HG03097 (cell line): ENCODE measurements around the gene MRPS25.
"Not testable (repeated sequence)": the region's sequence is repeated elsewhere in the genome, so short reads cannot be mapped to it uniquely, and the experiment has no call there.

Source experiments
- ATAC-seq: cut with Tn5 transposase; IDR thresholded peaks from one replicate; pipeline ENCODE4 v1.9.1; 2021; ENCODE audit not compliant: unreplicated experiment, low FRiP score

MRPS25 gene

DNA sequence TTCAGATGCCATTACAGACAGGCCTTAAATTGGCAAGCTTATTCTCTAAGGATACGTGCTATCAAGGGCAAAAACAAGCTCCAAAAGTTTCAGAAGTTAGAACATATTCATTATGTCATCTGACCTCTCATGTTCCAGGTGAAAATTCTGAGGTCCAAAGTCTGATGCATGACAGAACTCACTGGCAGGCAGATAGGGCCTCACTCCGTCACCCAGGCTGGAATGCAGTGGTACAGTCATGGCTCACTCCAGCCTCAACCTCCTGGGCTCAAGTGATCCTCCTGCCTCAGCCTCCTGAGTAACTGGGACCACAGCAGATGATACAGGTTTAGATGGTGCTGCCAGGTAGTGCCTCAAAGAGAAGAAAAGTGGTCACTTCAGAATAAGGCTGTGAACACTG, 15.5 kb downstream of the MRPS25 start:
- no peak for ATAC-seq

DNA sequence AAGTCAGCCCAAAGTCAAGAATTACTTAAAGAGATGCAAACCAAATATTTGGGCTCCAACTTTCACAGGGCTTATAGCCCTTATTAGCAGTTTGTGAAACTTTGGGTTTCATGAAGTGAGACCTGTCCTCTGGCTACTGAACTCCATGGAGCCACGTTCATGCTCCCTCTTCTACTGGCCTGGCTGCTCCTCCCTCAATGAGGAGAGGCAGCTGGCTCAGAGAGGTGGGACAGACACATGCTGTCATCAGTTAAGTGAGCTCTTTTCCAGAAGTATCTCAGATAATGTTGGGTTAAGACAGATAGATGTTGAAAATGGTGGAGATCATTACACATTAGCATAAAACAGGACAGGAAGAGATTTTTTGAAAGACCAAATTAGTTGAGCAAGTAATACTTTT, 19.4 kb downstream of the MRPS25 start:
- ATAC-seq: no peak

DNA sequence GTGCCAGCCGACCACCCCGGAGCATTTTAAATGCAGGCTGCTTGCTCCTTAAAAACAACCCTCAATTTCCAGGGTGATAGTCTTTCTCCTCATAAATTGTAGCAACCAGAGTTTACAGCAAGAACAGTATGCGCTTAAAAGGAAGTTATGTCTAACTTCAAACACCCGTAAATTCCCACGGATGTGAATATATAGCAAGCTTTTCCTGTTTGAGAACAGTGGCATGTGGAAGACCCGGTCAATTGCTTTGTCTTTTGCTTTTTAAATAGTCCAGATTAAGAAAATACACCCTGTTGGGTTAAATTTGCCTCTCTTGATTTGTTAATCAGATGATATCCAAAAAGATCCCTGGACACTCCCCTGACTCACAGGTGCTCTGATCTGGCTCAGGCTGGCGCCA, 20.8 kb downstream of the MRPS25 start:
- no peak for ATAC-seq

DNA sequence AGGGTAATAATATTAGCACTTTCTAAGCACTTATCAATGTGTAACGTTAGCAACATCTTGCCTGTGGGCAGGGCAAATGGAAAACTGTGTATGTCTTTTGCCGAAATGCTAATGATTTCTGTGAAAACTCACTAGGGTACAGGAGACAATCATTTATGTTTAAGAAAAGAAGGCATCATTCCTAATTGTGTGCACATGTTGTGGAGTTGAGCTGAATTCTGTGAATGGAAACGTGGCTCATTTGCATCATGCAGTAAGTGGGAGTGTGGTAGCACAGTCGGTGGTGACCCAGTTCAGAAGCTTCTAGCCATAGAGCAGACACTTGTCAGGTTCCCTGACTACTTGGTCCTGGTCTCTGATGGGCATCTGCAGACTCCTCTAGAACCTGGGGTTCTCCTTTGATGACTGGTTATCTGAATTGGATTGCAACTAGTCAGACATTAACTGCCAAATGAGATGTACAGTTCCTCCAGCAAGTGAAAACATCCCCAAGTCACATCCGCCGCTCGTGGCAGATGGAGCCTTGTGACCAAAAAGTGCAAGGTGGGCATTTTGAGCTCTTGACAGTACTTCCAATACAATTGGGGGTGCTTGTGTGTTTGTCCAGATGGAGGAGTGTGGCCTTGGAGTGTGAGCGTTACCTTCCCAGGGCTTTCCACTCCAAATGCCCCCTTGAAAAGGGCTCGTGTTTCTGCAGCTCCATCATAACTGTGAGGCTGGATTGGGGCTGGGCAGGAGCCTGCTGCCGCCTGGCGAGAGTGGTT, 21.5 kb downstream of the MRPS25 start:
- ATAC-seq: no peak

GRCh38 chr3:15042936-15043335, 22.2 kb downstream of the MRPS25 start:
- ATAC-seq: no peak

GRCh38 chr3:15041950-15042349, 23.2 kb downstream of the MRPS25 start:
- ATAC-seq: no peak

- ATAC-seq: no peak
These were observed 24.3 kb downstream of the MRPS25 start for GRCh38 chr3:15040844-15041243.

DNA sequence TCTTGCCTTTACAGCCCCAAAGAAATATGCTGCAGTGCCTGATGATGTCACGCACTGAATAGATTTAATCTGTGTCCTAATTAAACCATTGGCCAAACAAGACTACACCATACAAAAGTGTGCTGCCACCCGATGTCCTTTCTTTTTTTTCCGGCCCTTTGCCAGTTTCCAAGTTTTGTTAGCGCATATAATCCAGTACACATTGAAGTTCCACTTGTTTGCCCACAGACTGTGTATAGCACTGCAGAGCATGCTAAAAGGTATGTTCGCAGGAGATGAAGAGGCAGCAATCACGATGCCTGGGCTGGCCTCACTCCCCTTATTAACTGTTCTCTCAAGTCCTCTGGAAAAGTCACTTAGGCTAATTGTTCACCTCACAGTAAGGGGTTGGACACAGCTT, 26.8 kb downstream of the MRPS25 start:
- ATAC-seq: no peak

DNA sequence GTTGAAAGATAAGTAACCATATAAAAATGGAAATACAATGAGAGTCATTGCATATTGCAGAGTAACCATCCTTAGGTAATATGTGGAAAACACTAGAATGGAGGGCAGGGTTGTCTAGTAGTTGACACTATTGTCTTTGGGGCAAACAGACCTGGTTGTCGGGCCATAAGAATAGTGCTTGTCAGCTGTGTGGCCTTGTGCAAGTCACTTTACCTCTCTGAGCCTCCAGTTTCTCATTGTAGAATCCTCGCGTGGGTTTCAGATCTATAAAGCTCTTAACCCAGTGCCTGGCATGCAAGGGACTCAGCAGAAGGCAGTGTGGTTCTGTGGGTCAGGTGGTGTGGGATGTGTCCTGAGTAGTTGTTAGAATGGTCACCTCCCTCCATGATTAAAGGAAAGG, 32.0 kb downstream of the MRPS25 start:
- ATAC-seq: no peak

GRCh38 chr3:15032650-15033049, 32.5 kb downstream of the MRPS25 start:
- ATAC-seq: no peak

DNA sequence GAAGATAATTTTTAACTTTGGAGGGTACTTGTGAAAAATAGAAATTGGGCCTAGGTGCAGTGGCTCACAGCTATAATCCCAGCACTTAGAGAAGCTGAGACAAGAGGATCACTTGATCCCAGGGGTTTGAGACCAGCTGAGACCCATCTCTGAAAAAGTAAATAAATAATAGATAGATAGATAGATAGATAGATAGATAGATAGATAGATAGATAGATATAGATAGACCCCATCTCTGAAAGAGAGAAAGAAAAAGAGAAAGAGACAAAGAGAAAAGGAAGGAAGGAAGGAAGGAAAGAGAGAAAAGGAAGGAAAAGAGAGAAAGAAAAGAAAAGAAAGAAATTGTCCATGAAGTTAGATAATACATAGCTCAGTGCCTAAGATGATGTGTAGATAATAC, 35.5 kb downstream of the MRPS25 start:
- ATAC-seq: no peak

GRCh38 chr3:15023719-15024118, 41.4 kb downstream of the MRPS25 start:
- no peak for ATAC-seq

GRCh38 chr3:15023249-15023648, 41.9 kb downstream of the MRPS25 start:
- ATAC-seq: no peak

DNA sequence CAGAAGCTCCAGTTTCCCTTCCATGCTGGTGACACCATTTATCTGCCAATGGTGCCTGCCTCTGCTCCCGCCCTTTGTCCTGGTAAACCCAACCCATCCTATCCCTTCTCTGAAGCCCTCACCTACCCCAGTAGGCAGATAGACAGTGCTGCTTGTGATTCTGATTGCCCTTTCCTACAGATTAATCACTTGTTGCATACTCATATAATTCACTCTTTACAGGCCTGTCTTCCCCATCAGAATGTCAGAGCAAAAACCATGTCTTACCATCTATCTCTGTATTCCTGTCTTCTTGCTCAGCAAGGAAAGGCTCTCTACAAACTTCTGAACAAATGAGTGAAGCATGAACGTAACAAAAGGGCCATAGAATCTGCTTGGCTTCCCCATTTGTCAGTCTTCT, 47.9 kb downstream of the MRPS25 start:
- no peak for ATAC-seq

DNA sequence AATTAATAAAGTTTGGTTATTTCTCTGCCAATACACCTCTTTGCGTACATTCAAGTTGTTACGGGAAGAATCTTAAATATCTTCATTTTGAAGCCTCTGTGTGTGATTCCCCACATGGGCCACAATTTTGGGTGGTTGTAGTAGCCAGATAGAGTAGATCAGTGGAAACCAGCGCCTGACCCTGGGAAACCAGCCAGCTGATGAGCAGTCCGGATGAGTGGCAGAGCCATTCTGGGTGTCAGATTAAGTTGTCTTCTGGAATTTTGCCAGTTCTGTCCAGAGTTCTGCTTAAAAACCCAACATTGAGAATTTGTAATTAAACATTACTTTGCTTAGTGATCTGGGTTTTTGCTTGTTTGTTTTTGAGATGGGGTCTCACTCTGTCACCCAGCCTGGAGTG, 49.7 kb downstream of the MRPS25 start:
- ATAC-seq: no peak

DNA sequence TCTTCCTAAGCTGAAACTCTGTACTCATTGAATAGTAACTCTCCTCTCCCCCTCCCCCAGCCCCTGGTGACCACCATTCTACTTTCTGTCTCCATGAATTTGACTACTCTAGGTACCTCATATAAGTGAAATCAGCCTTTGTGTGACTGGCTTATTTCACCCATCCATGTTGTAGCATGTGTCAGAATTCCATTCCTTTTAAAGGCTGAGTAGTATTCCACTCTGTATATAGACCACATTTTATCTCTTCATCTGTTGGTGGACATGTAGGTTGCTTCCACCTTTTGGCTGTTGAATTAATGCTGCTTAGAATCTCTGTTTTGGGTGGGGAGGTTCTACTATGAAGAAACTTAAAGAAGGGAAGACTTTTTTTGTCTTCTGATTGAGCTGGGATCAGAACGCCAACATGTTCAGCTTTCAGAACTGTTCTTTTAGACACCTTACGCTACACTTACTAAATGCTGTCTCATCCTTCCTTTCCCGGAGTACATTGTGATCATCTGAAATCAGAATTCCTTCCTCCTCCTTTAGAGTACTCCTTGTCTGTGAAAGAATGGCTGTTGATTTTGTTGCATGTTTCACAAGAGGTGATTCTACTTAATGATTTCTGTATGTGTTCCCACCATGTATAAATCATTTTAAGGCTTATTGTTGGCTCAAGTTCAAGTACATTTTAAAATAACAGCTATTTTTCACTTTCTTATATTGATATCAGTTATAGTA, 50.3 kb downstream of the MRPS25 start:
- no peak for ATAC-seq

- no peak for ATAC-seq
These were observed 53.9 kb downstream of the MRPS25 start for GRCh38 chr3:15011174-15011573.

DNA sequence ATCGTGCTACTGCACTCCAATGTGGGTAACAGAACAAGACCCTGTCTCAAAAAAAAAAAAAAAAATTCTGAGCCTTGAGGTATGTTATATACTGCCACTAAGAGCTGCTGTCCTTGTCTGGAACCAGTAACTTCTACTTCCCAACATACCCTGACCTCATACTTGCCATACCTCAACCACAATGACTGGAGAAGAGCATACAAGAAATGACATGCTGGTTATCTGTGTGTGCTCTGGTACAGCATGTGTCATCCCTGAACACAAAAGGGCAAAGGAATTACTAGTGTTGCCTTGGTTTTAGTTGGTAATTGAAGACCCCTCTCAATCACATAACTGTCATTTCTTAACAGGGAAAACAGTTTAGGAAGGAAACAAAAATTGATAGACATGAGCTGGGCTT, 54.5 kb downstream of the MRPS25 start:
- no peak for ATAC-seq

GRCh38 chr3:15009167-15009566, 55.9 kb downstream of the MRPS25 start:
- ATAC-seq: no peak

DNA sequence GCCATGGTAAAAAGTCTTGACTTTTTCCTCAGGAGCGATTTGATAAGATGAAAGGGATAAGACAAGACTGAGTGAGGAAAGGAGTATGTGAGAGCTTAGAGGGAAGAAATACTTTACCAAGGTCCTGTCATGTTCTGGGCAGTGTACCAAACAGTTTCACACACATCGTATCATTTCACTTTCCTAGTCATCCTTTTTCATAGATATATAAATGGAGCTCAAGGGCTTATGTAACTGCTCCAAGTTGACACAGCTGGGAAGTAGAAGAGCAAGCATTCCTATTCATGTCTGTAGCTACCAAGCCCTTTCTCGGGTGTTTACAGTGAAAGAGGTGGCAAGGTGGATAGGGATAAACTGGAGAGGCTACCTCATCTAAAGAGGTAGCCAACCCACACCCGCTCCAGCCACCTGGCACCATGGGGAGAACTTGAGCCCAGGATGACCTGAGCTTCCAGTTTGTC, 57.4 kb downstream of the MRPS25 start:
- no peak for ATAC-seq

DNA sequence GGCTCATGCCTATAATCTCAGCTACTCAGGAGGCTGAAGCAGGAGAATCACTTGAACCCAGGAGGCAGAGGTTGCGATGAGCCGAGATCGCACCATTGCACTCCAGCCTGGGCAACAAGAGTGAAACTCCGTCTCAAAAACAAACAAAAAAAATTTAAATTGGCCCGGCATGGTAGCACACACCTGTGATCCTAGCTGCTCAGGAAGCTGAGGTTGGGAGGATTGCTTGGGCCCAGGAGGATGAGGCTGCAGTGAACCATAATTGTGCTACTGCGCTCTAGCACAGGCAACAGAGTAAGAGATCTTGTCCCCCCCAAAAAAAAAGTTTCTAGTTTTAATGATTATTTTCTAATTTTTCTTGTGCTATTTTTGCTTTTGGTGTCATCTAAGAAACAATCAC, 65.9 kb downstream of the MRPS25 start:
- not testable (repeated sequence) for ATAC-seq
